ENCODE measurements around the gene PPP1R1A.

PPP1R1A gene

GRCh38 chr12:54601841-54602240 lies 13.4 kb upstream of the PPP1R1A start:
- Histone ChIP-seq H3K36me3 (ENCODE audit: control insufficient read depth in 1 of 2, insufficient read depth in 2 of 2, low read length in 2 of 2) (no peaks in the 10 kb centered on the region), H3K4me1 (ENCODE audit: control insufficient read depth in 1 of 2, insufficient read depth in 2 of 2, low read length in 2 of 2) (no peaks in the 10 kb centered on the region), H3K9me3 (ENCODE audit: control insufficient read depth in 1 of 2, low read length in 2 of 2) (no peaks in the 10 kb centered on the region), H3K4me3 (ENCODE audit: low read depth in 1 of 2, low read length in 2 of 2) (no peak overlapping the region), H3K27ac (ENCODE audit: low read length) (no peak overlapping the region), H3K27me3 (ENCODE audit: low read depth, low read length) (no peaks in the 10 kb centered on the region)

- Histone ChIP-seq H3K36me3 (ENCODE audit: control insufficient read depth in 1 of 2, insufficient read depth in 2 of 2, low read length in 2 of 2) (no peaks in the 10 kb centered on the region), H3K4me1 (ENCODE audit: control insufficient read depth in 1 of 2, insufficient read depth in 2 of 2, low read length in 2 of 2) (no peaks in the 10 kb centered on the region), H3K4me3 (ENCODE audit: low read depth in 1 of 2, low read length in 2 of 2) (no peak overlapping the region), H3K27ac (ENCODE audit: low read length) (no peak overlapping the region), H3K9me3 (ENCODE audit: control insufficient read depth in 1 of 2, low read length in 2 of 2) (no peaks in the 10 kb centered on the region), H3K27me3 (ENCODE audit: low read depth, low read length) (no peaks in the 10 kb centered on the region)
Measured at GRCh38 chr12:54598970-54599369, 10.5 kb upstream of the PPP1R1A start.

- Histone ChIP-seq H3K4me3 (ENCODE audit: low read depth in 1 of 2, low read length in 2 of 2) (no peak overlapping the region), H3K9me3 (ENCODE audit: control insufficient read depth in 1 of 2, low read length in 2 of 2) (no peaks in the 10 kb centered on the region), H3K4me1 (ENCODE audit: control insufficient read depth in 1 of 2, insufficient read depth in 2 of 2, low read length in 2 of 2) (peaks cover 0 to 4% of the 10 kb centered on the region in 2 donors), H3K36me3 (ENCODE audit: control insufficient read depth in 1 of 2, insufficient read depth in 2 of 2, low read length in 2 of 2) (no peaks in the 10 kb centered on the region), H3K27ac (ENCODE audit: low read length) (no peak overlapping the region), H3K27me3 (ENCODE audit: low read depth, low read length) (no peaks in the 10 kb centered on the region)
Measured at GRCh38 chr12:54596526-54596946, 8.1 kb upstream of the PPP1R1A start.

- no peaks in the 10 kb centered on the region for H3K36me3 ChIP-seq (ENCODE audit: control insufficient read depth in 1 of 2, insufficient read depth in 2 of 2, low read length in 2 of 2)
- H3K4me3 ChIP-seq (ENCODE audit: low read depth in 1 of 2, low read length in 2 of 2) = no peak overlapping the region
- H3K4me1 ChIP-seq (ENCODE audit: control insufficient read depth in 1 of 2, insufficient read depth in 2 of 2, low read length in 2 of 2) = peaks cover 0 to 15% of the 10 kb centered on the region in 2 donors
- H3K9me3 ChIP-seq (ENCODE audit: control insufficient read depth in 1 of 2, low read length in 2 of 2) = no peaks in the 10 kb centered on the region
- no peak overlapping the region for H3K27ac ChIP-seq (ENCODE audit: low read length)
- H3K27me3 ChIP-seq (ENCODE audit: low read depth, low read length) = no peaks in the 10 kb centered on the region
Measured at GRCh38 chr12:54595471-54595870, 7.0 kb upstream of the PPP1R1A start.

- Histone ChIP-seq H3K4me3 (ENCODE audit: low read depth in 1 of 2, low read length in 2 of 2) (no peak overlapping the region), H3K4me1 (ENCODE audit: control insufficient read depth in 1 of 2, insufficient read depth in 2 of 2, low read length in 2 of 2) (peaks cover 0 to 32% of the 10 kb centered on the region in 2 donors), H3K27ac (ENCODE audit: low read length) (no peak overlapping the region), H3K36me3 (ENCODE audit: control insufficient read depth in 1 of 2, insufficient read depth in 2 of 2, low read length in 2 of 2) (no peaks in the 10 kb centered on the region), H3K9me3 (ENCODE audit: control insufficient read depth in 1 of 2, low read length in 2 of 2) (no peaks in the 10 kb centered on the region), H3K27me3 (ENCODE audit: low read depth, low read length) (no peaks in the 10 kb centered on the region)
Measured at GRCh38 chr12:54593725-54594124, 5.3 kb upstream of the PPP1R1A start.

DNA sequence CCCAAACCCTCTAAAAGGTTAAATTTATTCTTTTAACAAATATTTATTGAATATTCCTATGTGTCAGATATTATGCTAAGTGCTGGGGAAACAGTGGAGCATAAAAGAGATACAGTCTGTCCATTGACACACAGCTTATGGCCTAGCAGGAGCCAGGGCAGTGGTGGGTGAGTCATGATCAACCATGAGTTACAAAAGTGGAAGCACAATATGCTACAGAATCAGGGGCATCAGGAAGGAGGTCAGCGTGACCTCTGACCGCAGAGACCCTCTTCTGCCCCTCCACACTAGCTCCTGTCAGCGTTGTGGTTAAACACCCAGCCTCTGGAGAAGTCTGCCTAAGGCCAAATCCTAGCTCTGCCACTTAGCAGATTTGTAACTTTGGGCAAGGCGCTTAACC lies 4.7 kb upstream of the PPP1R1A start:
- no peaks in the 10 kb centered on the region for H3K36me3 ChIP-seq (ENCODE audit: control insufficient read depth in 1 of 2, insufficient read depth in 2 of 2, low read length in 2 of 2)
- H3K27ac ChIP-seq (ENCODE audit: low read length) = no peak overlapping the region
- peaks cover 1% of the 10 kb centered on the region for H3K27me3 ChIP-seq (ENCODE audit: low read depth, low read length)
- H3K4me3 ChIP-seq (ENCODE audit: low read depth in 1 of 2, low read length in 2 of 2) = no peak overlapping the region
- peaks cover 0 to 34% of the 10 kb centered on the region in 2 donors for H3K4me1 ChIP-seq (ENCODE audit: control insufficient read depth in 1 of 2, insufficient read depth in 2 of 2, low read length in 2 of 2)
- no peaks in the 10 kb centered on the region for H3K9me3 ChIP-seq (ENCODE audit: control insufficient read depth in 1 of 2, low read length in 2 of 2)

- H3K4me1 ChIP-seq (ENCODE audit: control insufficient read depth in 1 of 2, insufficient read depth in 2 of 2, low read length in 2 of 2) = peaks cover 0 to 42% of the 10 kb centered on the region in 2 donors
- no peaks in the 10 kb centered on the region for H3K36me3 ChIP-seq (ENCODE audit: control insufficient read depth in 1 of 2, insufficient read depth in 2 of 2, low read length in 2 of 2)
- H3K27ac ChIP-seq (ENCODE audit: low read length) = no peak overlapping the region
- H3K27me3 ChIP-seq (ENCODE audit: low read depth, low read length) = peaks cover 9% of the 10 kb centered on the region
- no peaks in the 10 kb centered on the region for H3K9me3 ChIP-seq (ENCODE audit: control insufficient read depth in 1 of 2, low read length in 2 of 2)
- H3K4me3 ChIP-seq (ENCODE audit: low read depth in 1 of 2, low read length in 2 of 2) = no peak overlapping the region
Measured at GRCh38 chr12:54592316-54592715, 3.9 kb upstream of the PPP1R1A start.

DNA sequence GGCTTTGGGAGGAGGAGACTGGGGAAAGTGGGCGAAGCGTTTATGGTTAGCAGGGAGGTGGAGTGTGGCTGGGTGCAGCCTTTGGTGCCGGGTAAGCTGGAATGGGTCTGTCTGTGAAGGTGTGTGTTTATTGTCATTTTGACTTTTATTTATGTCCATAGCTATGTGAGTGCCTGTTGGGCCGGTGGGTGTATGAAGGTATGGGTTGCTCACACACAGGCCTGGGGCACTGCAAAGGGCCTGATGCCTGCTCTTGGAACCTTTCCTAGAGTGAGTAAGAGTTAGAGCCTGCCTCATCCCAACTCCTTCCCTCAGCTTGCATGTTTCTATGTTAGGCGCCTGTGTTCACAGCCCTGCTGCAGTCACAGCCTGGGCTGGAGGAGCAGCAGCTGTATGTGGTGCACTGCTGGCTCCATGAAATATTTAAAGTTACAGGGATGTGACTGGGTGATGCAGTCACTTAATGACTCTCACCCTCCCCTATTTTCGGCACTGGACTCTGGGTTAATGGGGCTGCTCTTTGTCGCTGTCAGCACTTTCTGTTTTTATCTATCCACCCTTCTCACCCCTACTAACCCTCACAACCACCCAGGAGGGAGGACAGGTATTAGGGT lies 2.6 kb upstream of the PPP1R1A start:
- H3K27ac ChIP-seq (ENCODE audit: low read length) = peak overlapping the region; percentile 19

GRCh38 chr12:54589964-54590363 lies 1.5 kb upstream of the PPP1R1A start:
- Histone ChIP-seq H3K27ac (ENCODE audit: low read length) (no peak overlapping the region), H3K36me3 (ENCODE audit: control insufficient read depth in 1 of 2, insufficient read depth in 2 of 2, low read length in 2 of 2) (no peaks in the 10 kb centered on the region), H3K4me1 (ENCODE audit: control insufficient read depth in 1 of 2, insufficient read depth in 2 of 2, low read length in 2 of 2) (peaks cover 0 to 51% of the 10 kb centered on the region in 2 donors), H3K4me3 (ENCODE audit: low read depth in 1 of 2, low read length in 2 of 2) (no peak overlapping the region), H3K27me3 (ENCODE audit: low read depth, low read length) (peaks cover 10% of the 10 kb centered on the region), H3K9me3 (ENCODE audit: control insufficient read depth in 1 of 2, low read length in 2 of 2) (no peaks in the 10 kb centered on the region)

More for the DNA sequence above, 2.6 kb upstream of the PPP1R1A start:
- H3K9me3 ChIP-seq (ENCODE audit: control insufficient read depth in 1 of 2, low read length in 2 of 2) = no peaks in the 10 kb centered on the region
- no peaks in the 10 kb centered on the region for H3K36me3 ChIP-seq (ENCODE audit: control insufficient read depth in 1 of 2, insufficient read depth in 2 of 2, low read length in 2 of 2)
- peaks cover 0 to 51% of the 10 kb centered on the region in 2 donors for H3K4me1 ChIP-seq (ENCODE audit: control insufficient read depth in 1 of 2, insufficient read depth in 2 of 2, low read length in 2 of 2)
- H3K27me3 ChIP-seq (ENCODE audit: low read depth, low read length) = peaks cover 10% of the 10 kb centered on the region
- H3K4me3 ChIP-seq (ENCODE audit: low read depth in 1 of 2, low read length in 2 of 2) = no peak overlapping the region

GRCh38 chr12:54588890-54589267 lies 420 bp upstream of the PPP1R1A start:
- Histone ChIP-seq H3K36me3 (ENCODE audit: control insufficient read depth in 1 of 2, insufficient read depth in 2 of 2, low read length in 2 of 2) (no peaks in the 10 kb centered on the region), H3K4me3 (ENCODE audit: low read depth in 1 of 2, low read length in 2 of 2) (peak overlapping the region; percentile 21 to 37), H3K27me3 (ENCODE audit: low read depth, low read length) (peaks cover 10% of the 10 kb centered on the region), H3K27ac (ENCODE audit: low read length) (no peak overlapping the region), H3K9me3 (ENCODE audit: control insufficient read depth in 1 of 2, low read length in 2 of 2) (no peaks in the 10 kb centered on the region), H3K4me1 (ENCODE audit: control insufficient read depth in 1 of 2, insufficient read depth in 2 of 2, low read length in 2 of 2) (peaks cover 0 to 51% of the 10 kb centered on the region in 2 donors)

DNA sequence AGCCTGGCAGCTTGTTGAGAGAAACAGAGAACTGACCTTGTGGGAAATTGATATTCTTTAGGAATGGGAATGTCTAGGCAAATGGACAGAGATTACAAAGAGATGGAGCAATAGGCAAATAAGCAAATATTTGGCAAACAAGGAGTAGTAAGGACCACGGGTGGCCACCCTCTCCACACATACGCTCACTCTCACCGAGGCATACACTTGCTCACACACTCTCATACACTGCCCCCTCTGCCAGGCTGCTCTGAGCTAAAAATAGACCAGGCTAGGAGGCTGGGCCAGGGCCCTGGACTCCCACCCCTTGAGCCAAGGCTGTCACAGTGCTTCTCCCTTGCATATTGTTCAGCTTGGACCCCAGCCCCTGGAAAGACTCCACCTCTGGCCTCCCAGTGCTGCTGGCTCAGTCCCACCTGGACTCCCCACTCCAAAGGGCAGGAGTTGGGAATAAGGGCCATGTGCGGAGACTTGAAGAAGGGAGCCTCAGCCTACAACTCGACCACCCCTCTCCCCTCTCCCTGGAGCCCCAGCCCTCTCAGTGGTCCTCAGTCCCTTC lies 1.1 kb downstream of the PPP1R1A start:
- H3K4me3 ChIP-seq (ENCODE audit: low read depth in 1 of 2, low read length in 2 of 2) = peak overlapping the region; percentile 48 to 69
- peaks cover 0 to 51% of the 10 kb centered on the region in 2 donors for H3K4me1 ChIP-seq (ENCODE audit: control insufficient read depth in 1 of 2, insufficient read depth in 2 of 2, low read length in 2 of 2)
- H3K36me3 ChIP-seq (ENCODE audit: control insufficient read depth in 1 of 2, insufficient read depth in 2 of 2, low read length in 2 of 2) = no peaks in the 10 kb centered on the region
- H3K9me3 ChIP-seq (ENCODE audit: control insufficient read depth in 1 of 2, low read length in 2 of 2) = no peaks in the 10 kb centered on the region
- H3K27me3 ChIP-seq (ENCODE audit: low read depth, low read length) = peaks cover 10% of the 10 kb centered on the region
- H3K27ac ChIP-seq (ENCODE audit: low read length) = no peak overlapping the region

- Histone ChIP-seq H3K4me1 (ENCODE audit: control insufficient read depth in 1 of 2, insufficient read depth in 2 of 2, low read length in 2 of 2) (peaks cover 0 to 47% of the 10 kb centered on the region in 2 donors), H3K36me3 (ENCODE audit: control insufficient read depth in 1 of 2, insufficient read depth in 2 of 2, low read length in 2 of 2) (no peaks in the 10 kb centered on the region), H3K27ac (ENCODE audit: low read length) (no peak overlapping the region), H3K9me3 (ENCODE audit: control insufficient read depth in 1 of 2, low read length in 2 of 2) (no peaks in the 10 kb centered on the region), H3K4me3 (ENCODE audit: low read depth in 1 of 2, low read length in 2 of 2) (no peak overlapping the region), H3K27me3 (ENCODE audit: low read depth, low read length) (peaks cover 10% of the 10 kb centered on the region)
Measured at GRCh38 chr12:54586620-54587019, 1.8 kb downstream of the PPP1R1A start.

Measured in muscle layer of duodenum (tissue), 2 donors.